ENCODE data around the gene MAP2K2. TPM values are rescaled to one million over a fixed set of nuclear protein-coding genes. Genes with fewer than 3 reads are reported as not detected.
"Not testable (repeated sequence)": the region's sequence is repeated elsewhere in the genome, so short reads cannot be mapped to it uniquely, and the experiment has no call there.

The MAP2K2 gene
- total RNA-seq, 4 donors from 2014 or later: 47.4 to 65.2 (median 61.4) TPM

DNA sequence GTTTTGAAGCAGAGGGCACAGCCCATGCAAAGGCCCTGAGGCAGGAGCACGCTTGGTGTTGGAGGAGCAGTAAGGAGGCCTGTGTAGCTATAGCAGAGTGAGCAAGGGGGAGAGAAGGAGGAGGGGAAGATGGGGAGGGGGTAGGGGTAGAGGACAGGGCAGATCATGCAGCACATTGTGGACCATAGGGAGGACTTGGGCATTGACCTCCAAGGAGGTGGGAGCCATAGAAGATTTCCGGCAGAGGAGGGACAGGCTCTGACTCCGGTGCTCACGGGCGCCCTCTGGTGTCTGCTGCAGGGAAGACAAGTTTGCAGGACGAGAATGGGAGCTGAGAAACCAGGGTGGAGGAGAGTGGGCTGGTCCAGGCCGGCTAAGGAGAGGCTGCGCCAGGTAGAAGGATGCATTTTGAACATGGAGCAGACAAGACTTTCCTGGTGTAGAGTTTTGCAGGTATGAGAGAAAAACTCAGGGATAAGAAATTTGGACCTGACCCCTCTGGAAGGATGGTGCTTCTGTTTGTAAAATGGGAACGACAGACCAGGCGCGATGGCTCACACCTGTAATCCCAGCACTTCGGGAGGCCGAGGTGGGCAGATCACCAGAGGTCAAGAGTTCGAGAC lies 15.8 kb upstream of the MAP2K2 start:
- TF ChIP-seq, protein P1, sequence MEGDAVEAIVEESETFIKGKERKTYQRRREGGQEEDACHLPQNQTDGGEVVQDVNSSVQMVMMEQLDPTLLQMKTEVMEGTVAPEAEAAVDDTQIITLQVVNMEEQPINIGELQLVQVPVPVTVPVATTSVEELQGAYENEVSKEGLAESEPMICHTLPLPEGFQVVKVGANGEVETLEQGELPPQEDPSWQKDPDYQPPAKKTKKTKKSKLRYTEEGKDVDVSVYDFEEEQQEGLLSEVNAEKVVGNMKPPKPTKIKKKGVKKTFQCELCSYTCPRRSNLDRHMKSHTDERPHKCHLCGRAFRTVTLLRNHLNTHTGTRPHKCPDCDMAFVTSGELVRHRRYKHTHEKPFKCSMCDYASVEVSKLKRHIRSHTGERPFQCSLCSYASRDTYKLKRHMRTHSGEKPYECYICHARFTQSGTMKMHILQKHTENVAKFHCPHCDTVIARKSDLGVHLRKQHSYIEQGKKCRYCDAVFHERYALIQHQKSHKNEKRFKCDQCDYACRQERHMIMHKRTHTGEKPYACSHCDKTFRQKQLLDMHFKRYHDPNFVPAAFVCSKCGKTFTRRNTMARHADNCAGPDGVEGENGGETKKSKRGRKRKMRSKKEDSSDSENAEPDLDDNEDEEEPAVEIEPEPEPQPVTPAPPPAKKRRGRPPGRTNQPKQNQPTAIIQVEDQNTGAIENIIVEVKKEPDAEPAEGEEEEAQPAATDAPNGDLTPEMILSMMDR (IDR thresholded peaks at IDR 0.05): peak in 2 of 3 donors; percentile 9 to 30
- ATAC-seq (ENCODE audit: low FRiP score) (peak; percentile 68), DNase-seq (ENCODE audit: low spot score) (peak; percentile 93)

DNA sequence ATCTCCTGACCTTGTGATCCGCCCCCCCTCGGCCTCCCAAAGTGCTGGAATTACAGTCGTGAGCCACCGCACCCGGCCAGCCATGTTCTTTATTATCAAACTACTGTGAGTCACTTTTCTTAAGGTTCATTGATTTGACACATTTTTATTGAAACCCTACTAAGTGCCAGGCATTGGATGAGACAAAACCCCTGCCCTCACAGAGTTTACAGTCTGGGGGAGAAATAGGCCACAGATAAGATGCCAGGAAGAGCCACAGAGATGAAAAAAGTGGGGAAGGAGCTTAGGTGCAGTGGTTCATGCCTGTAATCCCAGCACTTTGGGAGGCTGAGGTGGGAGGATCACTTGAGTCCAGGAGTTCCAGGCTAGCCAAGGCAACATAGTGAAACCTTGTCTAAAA lies 14.5 kb upstream of the MAP2K2 start:
- ATAC-seq (ENCODE audit: low FRiP score) (no peak), DNase-seq (ENCODE audit: low spot score) (no peak)
- TF ChIP-seq, protein P1 (IDR thresholded peaks at IDR 0.05): no peak

DNA sequence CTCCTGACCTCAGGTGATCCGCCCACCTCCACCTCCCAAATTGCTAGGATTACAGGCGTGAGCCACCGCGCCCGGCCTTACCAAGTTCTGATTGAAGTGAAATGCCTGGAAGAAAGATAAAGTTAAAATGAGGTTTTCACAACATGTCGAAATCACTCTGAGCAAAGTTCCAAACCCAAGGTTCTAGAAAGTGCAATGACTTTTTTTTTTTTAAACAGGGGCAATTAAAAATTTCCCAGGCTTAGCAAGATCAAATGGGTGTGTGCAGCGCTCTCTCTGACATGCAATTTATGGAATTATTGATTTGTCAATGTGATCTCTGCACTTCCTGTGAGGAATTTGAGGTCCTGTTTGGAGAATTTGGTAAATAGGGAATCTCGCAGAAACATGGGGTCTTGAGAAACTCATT lies 12.8 kb upstream of the MAP2K2 start:
- TF ChIP-seq, protein P1 (IDR thresholded peaks at IDR 0.05): no peak

DNA sequence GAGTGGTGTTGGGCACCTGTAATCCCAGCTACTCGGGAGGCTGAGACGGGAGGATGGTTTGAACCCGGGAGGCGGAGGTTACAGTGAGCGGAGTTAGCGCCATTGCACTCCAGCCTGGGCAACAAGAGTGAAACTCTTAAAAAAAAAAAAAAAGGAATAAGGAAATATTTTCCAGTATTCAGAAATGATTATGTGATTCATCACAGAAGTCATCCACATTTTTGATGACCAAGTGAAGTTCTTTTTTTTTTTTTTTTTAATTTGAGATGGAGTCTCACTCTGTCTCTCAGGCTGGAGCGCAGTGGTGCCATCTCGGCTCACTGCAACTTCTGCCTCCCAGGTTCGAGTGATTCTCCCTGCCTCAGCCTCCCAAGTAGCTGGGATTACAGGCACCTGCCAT lies 11.5 kb upstream of the MAP2K2 start:
- not testable (repeated sequence) for DNase-seq (ENCODE audit: low spot score); ATAC-seq (ENCODE audit: low FRiP score)

More for the DNA sequence above, 12.8 kb upstream of the MAP2K2 start:
- ATAC-seq (ENCODE audit: low FRiP score) (no peak), DNase-seq (ENCODE audit: low spot score) (no peak)

DNA sequence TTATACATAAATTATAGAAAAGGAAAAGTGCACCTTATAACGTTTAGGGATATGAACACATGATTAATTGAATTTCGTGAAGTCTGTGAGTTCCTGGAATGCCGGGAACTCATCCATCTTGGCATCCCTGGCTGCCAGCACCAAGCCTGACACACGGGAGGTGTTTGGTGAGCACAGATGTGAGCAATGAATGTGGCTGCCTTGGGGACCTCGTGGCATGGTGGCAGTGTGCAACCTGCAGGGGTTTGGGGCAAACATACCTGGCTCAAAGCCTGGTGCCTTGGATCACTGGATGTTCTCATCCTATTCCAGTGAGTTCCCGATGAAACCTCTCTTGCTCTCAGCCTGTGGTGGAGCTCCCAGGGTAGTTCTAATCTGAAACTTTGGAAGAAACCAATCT lies 10.4 kb upstream of the MAP2K2 start:
- peak; percentile 37 for ATAC-seq (ENCODE audit: low FRiP score)
- no peak for DNase-seq (ENCODE audit: low spot score)
- TF ChIP-seq, protein P1 (IDR thresholded peaks at IDR 0.05): no peak

DNA sequence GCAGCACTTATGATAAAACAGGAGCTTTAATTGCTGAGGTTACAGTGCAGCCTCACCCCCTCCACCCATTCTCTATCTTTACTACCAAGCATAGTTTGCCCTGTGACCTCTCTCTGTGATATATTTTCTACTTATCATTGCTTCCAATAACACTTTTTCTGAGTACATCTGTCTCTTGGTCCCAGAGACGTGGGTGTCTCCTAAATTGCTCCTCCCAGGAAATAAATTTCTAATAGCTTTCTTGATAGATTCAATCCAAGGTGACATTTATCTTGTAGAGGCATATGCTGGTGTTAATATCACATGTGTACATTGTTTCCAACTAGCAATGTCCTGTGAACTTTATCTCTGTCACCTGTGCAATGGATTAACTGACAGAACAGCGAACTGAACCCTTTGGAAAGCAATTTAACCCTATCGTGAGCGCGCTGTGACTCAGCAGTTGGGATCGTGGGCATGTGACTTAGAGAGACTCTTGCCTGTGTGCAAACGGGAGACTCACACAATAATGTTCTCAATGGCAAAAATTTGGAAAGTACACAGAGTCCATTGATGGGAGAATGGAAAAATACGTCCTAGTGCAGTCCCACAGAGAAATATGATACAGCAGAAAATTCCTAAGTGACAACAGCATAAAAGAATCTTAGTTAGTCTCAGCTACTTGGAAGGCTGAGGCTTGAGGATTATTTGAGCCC lies 7.0 kb upstream of the MAP2K2 start:
- TF ChIP-seq, protein P1 (IDR thresholded peaks at IDR 0.05): no peak
- DNase-seq (ENCODE audit: low spot score): no peak
- ATAC-seq (ENCODE audit: low FRiP score): no peak

DNA sequence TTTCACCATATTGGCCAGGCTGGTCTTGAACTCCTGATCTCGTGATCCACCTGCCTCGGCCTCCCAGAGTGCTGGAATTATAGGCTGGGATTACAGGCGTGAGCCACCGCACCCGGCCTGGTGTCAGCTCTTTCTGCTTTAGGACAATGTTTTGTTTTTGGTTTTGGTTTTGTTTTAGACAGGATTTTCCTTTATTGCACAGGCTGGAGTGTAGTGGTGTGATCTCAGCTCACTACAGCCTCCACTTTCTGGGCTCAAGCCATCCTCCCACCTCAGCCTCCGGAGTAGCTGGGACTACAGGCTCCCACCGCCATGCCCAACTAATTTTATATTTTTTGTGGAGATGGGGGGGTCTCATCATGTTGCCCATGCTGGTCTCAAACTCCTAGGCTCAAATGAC lies 5.1 kb upstream of the MAP2K2 start:
- DNase-seq (ENCODE audit: low spot score); ATAC-seq (ENCODE audit: low FRiP score): not testable (repeated sequence)

DNA sequence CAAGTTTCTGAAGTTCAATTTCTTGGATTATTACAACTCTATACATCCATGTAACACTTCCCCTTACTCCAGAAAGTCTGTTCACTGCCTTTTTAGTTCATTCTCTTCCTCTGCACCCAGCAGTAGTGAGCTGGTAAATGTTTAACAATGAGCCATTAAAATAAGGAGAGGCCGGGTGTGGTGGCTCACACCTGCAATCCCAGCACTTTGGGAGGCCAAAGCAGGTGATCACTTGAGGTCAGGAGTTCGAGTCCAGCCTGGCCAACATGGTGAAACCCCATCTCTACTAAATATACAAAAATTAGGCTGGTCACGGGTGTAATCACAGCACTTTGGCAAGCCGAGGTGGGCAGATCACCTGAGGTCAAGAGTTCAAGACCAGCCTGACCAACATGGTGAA lies 3.4 kb upstream of the MAP2K2 start:
- not testable (repeated sequence) for DNase-seq (ENCODE audit: low spot score); ATAC-seq (ENCODE audit: low FRiP score)

All from omental fat pad (tissue), 4 donors.